GM19328 (cell line): ENCODE measurements around the gene ENTHD1.
"Not testable (repeated sequence)": the region's sequence is repeated elsewhere in the genome, so short reads cannot be mapped to it uniquely, and the experiment has no call there.

Experiments used
- ATAC-seq: cut with Tn5 transposase; IDR thresholded peaks from one replicate; pipeline ENCODE4 v1.9.1; 2021; ENCODE audit warnings: mild to moderate bottlenecking, moderate library complexity; ENCODE audit not compliant: unreplicated experiment

ENTHD1 gene

GRCh38 chr22:39925909-39926679 lies 32.5 kb upstream of the ENTHD1 start:
- no peak for ATAC-seq

- no peak for ATAC-seq
These were observed 31.7 kb upstream of the ENTHD1 start for GRCh38 chr22:39925273-39925672.

GRCh38 chr22:39924286-39924685 lies 30.7 kb upstream of the ENTHD1 start:
- no peak for ATAC-seq

- no peak for ATAC-seq
These were observed 30.1 kb upstream of the ENTHD1 start for GRCh38 chr22:39923696-39924095.

GRCh38 chr22:39920134-39920743 lies 26.7 kb upstream of the ENTHD1 start:
- no peak for ATAC-seq

- no peak for ATAC-seq
These were observed 24.4 kb upstream of the ENTHD1 start for GRCh38 chr22:39917776-39918495.

- no peak for ATAC-seq
These were observed 23.7 kb upstream of the ENTHD1 start for GRCh38 chr22:39917197-39917643.

- ATAC-seq: no peak
These were observed 22.9 kb upstream of the ENTHD1 start for GRCh38 chr22:39916496-39916895.

- no peak for ATAC-seq
These were observed 21.8 kb upstream of the ENTHD1 start for GRCh38 chr22:39915295-39915726.

GRCh38 chr22:39914584-39914983 lies 21.0 kb upstream of the ENTHD1 start:
- no peak for ATAC-seq

GRCh38 chr22:39913886-39914285 lies 20.3 kb upstream of the ENTHD1 start:
- ATAC-seq: no peak

GRCh38 chr22:39913321-39913720 lies 19.8 kb upstream of the ENTHD1 start:
- no peak for ATAC-seq

GRCh38 chr22:39910876-39911613 lies 17.5 kb upstream of the ENTHD1 start:
- no peak for ATAC-seq

GRCh38 chr22:39908737-39909136 lies 15.2 kb upstream of the ENTHD1 start:
- ATAC-seq: no peak

- ATAC-seq: no peak
These were observed 14.6 kb upstream of the ENTHD1 start for GRCh38 chr22:39908136-39908535.

- ATAC-seq: no peak
These were observed 14.1 kb upstream of the ENTHD1 start for GRCh38 chr22:39907605-39908097.

GRCh38 chr22:39907047-39907446 lies 13.5 kb upstream of the ENTHD1 start:
- ATAC-seq: no peak

GRCh38 chr22:39906207-39906606 lies 12.6 kb upstream of the ENTHD1 start:
- no peak for ATAC-seq

GRCh38 chr22:39905687-39906086 lies 12.1 kb upstream of the ENTHD1 start:
- no peak for ATAC-seq

- ATAC-seq: no peak
These were observed 11.3 kb upstream of the ENTHD1 start for GRCh38 chr22:39904862-39905261.

- ATAC-seq: not testable (repeated sequence)
These were observed 10.5 kb upstream of the ENTHD1 start for GRCh38 chr22:39904024-39904423.
